SK-N-SH treated with all-trans-retinoic acid at 6 μM for 48 hours (cell line): Measurements from ENCODE around the gene MYOM3.

ENCODE experiments used
- ATAC-seq: fragments of 200-7000 bp; cut with Tn5 transposase; 3 replicates; pipeline ENCODE4 v1.9.1; 2020; ENCODE audit warnings: mild to moderate bottlenecking, moderate library complexity
- ARNTL ChIP-seq: fragments of 450-650 bp; formaldehyde crosslinking; IDR thresholded peaks from 2 replicates; pipeline ENCODE4 v1.5.0; 2020; ENCODE audit warnings: low read depth, mild to moderate bottlenecking, moderate library complexity, borderline replicate concordance
- BACH2 ChIP-seq: fragments of 250-450 bp; sonication (Bioruptor Pico); IDR thresholded peaks from 2 replicates; pipeline ENCODE4 v1.9.0; 2021; ENCODE audit warnings: mild to moderate bottlenecking, borderline replicate concordance
- CREB5 ChIP-seq: fragments of 250-450 bp; sonication (Bioruptor Pico); IDR thresholded peaks from 2 replicates; pipeline ENCODE4 v1.5.1; 2020; ENCODE audit warnings: low read depth, mild to moderate bottlenecking, moderate library complexity
- CSDC2 ChIP-seq: fragments of 250-450 bp; sonication (Bioruptor Pico); IDR thresholded peaks from 2 replicates; pipeline ENCODE4 v1.5.0; 2020; ENCODE audit warnings: mild to moderate bottlenecking, moderate library complexity
- CSRNP3 ChIP-seq: fragments of 250-450 bp; sonication (Bioruptor Pico); IDR thresholded peaks from 2 replicates; pipeline ENCODE4 v1.5.1; 2021; ENCODE audit warnings: mild to moderate bottlenecking, moderate library complexity
- GLIS3 ChIP-seq: fragments of 250-450 bp; sonication (Bioruptor Pico); IDR thresholded peaks from 2 replicates; pipeline ENCODE4 v1.5.0; 2020; ENCODE audit warnings: mild to moderate bottlenecking, moderate library complexity
- ISL1 ChIP-seq: fragments of 250-450 bp; sonication (Bioruptor Pico); IDR thresholded peaks from 2 replicates; pipeline ENCODE4 v2.1.2; 2022; ENCODE audit warnings: mild to moderate bottlenecking, moderate library complexity
- OSR1 ChIP-seq: fragments of 250-450 bp; sonication (Bioruptor Pico); IDR thresholded peaks from 2 replicates; pipeline ENCODE4 v1.8.0; 2022; ENCODE audit warnings: moderate library complexity, mild to moderate bottlenecking, inconsistent platforms
- PATZ1 ChIP-seq: fragments of 250-450 bp; sonication (Bioruptor Pico); IDR thresholded peaks from 2 replicates; pipeline ENCODE4 v1.8.0; 2020; ENCODE audit warnings: mild to moderate bottlenecking, moderate library complexity, borderline replicate concordance
- POU6F1 ChIP-seq: fragments of 250-450 bp; sonication (Bioruptor Pico); IDR thresholded peaks from 2 replicates; pipeline ENCODE4 v1.8.0; 2021; ENCODE audit warnings: low read depth, mild to moderate bottlenecking, moderate library complexity, borderline replicate concordance
- PPARA ChIP-seq: fragments of 250-450 bp; sonication (Bioruptor Pico); IDR thresholded peaks from 2 replicates; pipeline ENCODE4 v1.5.0; 2020; ENCODE audit warnings: mild to moderate bottlenecking, borderline replicate concordance
- RARB ChIP-seq: fragments of 250-450 bp; sonication (Bioruptor Pico); IDR thresholded peaks from 2 replicates; pipeline ENCODE4 v1.8.0; 2021; ENCODE audit warnings: mild to moderate bottlenecking, moderate library complexity
- SNAI2 ChIP-seq: fragments of 250-450 bp; sonication (Bioruptor Pico); IDR thresholded peaks from 2 replicates; pipeline ENCODE4 v1.5.0; 2020; ENCODE audit warnings: mild to moderate bottlenecking, moderate library complexity
- TCF4 ChIP-seq: fragments of 250-450 bp; sonication (Bioruptor Pico); IDR thresholded peaks from 2 replicates; pipeline ENCODE4 v1.8.0; 2021; ENCODE audit warnings: mild to moderate bottlenecking, moderate library complexity, borderline replicate concordance
- TOX ChIP-seq: fragments of 250-450 bp; sonication (Bioruptor Pico); IDR thresholded peaks from 2 replicates; pipeline ENCODE4 v1.8.0; 2021; ENCODE audit warnings: mild to moderate bottlenecking, moderate library complexity, borderline replicate concordance
- ZC3H10 ChIP-seq: fragments of 250-450 bp; sonication (Bioruptor Pico); IDR thresholded peaks from 2 replicates; pipeline ENCODE4 v1.5.1; 2021; ENCODE audit warnings: mild to moderate bottlenecking, moderate library complexity
- ZFP3 ChIP-seq: fragments of 250-450 bp; sonication (Bioruptor Pico); IDR thresholded peaks from 2 replicates; pipeline ENCODE4 v1.5.0; 2020; ENCODE audit warnings: mild to moderate bottlenecking, moderate library complexity
- ZFP30 ChIP-seq: fragments of 450-650 bp; formaldehyde crosslinking; IDR thresholded peaks from 2 replicates; pipeline ENCODE4 v1.5.0; 2022; ENCODE audit warnings: mild to moderate bottlenecking, moderate library complexity
- ZNF565 ChIP-seq: fragments of 450-650 bp; formaldehyde crosslinking; conservative IDR thresholded peaks from 2 replicates; pipeline ENCODE4 v1.5.0; 2020; ENCODE audit warnings: low read depth, mild to moderate bottlenecking, moderate library complexity
- ZNF8 ChIP-seq: fragments of 450-650 bp; formaldehyde crosslinking; IDR thresholded peaks from 2 replicates; pipeline ENCODE4 v1.5.0; 2020; ENCODE audit warnings: mild to moderate bottlenecking, moderate library complexity
- TF ChIP-seq, protein P1 (sequence below): fragments of 250-450 bp; sonication (Bioruptor Pico); IDR thresholded peaks from 2 replicates; pipeline ENCODE4 v1.5.0; 2020; ENCODE audit warnings: mild to moderate bottlenecking, moderate library complexity

Gene MYOM3

DNA sequence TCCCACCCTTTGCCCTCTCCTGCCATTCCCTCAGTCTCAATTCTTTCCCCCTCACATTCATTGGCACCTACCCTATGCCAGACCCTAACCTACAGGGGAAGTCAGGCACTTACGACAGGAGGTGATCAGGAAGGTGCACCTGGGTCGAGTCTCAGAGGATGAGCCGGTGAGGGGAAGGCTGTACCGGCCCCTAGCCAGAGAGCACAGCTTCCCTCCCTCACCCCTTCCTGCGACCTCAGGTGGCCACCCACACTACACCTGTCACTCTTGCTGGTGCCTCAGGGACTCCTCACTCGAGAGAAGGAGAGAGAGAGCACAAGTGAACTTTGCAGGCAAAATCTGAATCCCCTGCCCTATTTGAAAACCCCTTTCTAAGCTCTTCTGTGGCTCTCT, 1.7 kb upstream of the MYOM3 start:
- TF ChIP-seq POU6F1 = no peak
- no peak for TF ChIP-seq TCF4
- TF ChIP-seq PATZ1 (CRISPR knock-in tag) = no peak
- no peak for TF ChIP-seq PPARA
- no peak for TF ChIP-seq ZNF8 (CRISPR knock-in tag)
- no peak for ATAC-seq

DNA sequence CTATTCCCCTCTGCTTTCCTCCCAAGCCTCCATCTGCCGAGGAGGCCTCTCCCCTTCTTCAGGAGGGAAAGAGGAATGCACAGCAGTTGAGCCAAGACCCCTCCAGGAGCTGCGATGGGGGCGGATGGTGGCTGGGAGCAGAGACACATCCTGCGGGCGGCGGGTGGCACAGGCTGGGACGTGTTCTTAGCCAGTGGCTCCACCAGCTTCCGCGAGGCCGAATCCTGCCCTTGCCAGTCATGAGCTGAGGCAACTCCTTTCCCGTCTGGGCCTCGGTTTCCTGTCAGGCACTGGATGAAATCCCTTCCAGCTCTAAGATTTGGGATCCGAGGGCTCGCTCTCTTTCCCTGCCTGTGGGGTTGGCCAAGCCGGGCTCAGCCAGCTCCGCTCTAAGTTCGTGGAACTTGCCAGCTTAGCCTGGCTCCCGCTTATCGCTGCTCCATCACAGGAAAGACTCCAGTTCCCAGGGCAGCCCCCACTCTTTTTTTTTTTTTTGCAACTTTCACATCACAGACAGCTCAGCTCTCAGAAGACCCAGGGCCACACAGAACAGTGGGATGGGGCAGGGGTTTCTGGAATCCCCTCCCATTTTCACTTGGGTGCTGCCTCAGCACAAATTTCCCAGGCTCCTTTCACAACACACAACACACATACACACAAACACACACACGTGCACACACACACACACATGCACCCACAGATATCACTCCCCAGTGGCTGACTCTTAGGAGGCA, 506 bp downstream of the MYOM3 start:
- no peak for ATAC-seq

More for the DNA sequence above, 506 bp downstream of the MYOM3 start:
- TF ChIP-seq BACH2 (CRISPR knock-in tag) = no peak
- TF ChIP-seq ZFP30 (CRISPR knock-in tag) = no peak
- TF ChIP-seq SNAI2 (CRISPR knock-in tag) = no peak
- TF ChIP-seq ZC3H10 (CRISPR knock-in tag) = no peak
- no peak for TF ChIP-seq ZFP3 (CRISPR knock-in tag)
- no peak for TF ChIP-seq ARNTL (CRISPR knock-in tag)
- TF ChIP-seq TCF4 = no peak
- no peak for TF ChIP-seq ZNF565 (CRISPR knock-in tag)
- TF ChIP-seq CSRNP3 (CRISPR knock-in tag) = no peak
- no peak for TF ChIP-seq TOX (CRISPR knock-in tag)
- TF ChIP-seq CSDC2 = no peak
- no peak for TF ChIP-seq GLIS3 (CRISPR knock-in tag)
- no peak for TF ChIP-seq POU6F1
- TF ChIP-seq, protein P1, sequence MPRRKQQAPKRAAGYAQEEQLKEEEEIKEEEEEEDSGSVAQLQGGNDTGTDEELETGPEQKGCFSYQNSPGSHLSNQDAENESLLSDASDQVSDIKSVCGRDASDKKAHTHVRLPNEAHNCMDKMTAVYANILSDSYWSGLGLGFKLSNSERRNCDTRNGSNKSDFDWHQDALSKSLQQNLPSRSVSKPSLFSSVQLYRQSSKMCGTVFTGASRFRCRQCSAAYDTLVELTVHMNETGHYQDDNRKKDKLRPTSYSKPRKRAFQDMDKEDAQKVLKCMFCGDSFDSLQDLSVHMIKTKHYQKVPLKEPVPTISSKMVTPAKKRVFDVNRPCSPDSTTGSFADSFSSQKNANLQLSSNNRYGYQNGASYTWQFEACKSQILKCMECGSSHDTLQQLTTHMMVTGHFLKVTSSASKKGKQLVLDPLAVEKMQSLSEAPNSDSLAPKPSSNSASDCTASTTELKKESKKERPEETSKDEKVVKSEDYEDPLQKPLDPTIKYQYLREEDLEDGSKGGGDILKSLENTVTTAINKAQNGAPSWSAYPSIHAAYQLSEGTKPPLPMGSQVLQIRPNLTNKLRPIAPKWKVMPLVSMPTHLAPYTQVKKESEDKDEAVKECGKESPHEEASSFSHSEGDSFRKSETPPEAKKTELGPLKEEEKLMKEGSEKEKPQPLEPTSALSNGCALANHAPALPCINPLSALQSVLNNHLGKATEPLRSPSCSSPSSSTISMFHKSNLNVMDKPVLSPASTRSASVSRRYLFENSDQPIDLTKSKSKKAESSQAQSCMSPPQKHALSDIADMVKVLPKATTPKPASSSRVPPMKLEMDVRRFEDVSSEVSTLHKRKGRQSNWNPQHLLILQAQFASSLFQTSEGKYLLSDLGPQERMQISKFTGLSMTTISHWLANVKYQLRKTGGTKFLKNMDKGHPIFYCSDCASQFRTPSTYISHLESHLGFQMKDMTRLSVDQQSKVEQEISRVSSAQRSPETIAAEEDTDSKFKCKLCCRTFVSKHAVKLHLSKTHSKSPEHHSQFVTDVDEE = no peak
- no peak for TF ChIP-seq CREB5
- no peak for TF ChIP-seq OSR1 (CRISPR knock-in tag)
- no peak for TF ChIP-seq RARB (CRISPR knock-in tag)
- TF ChIP-seq ISL1 (CRISPR knock-in tag) = no peak
